Measurements from ENCODE around the gene FRMD5. TPM values are rescaled to one million over a fixed set of nuclear protein-coding genes. Genes with fewer than 3 reads are reported as not detected.
"Not testable (repeated sequence)": the region's sequence is repeated elsewhere in the genome, so short reads cannot be mapped to it uniquely, and the experiment has no call there.

Gene FRMD5
- total and polyA plus RNA-seq, 3 experiments from 2014 or later = 0.28 to 0.44 (median 0.37) TPM

GRCh38 chr15:44034933-44035624 is 160.0 kb downstream of the FRMD5 start:
- Histone ChIP-seq H3K4me1 (ENCODE audit: insufficient read depth, low read length) (no peaks in the 10 kb centered on the region), H3K27ac (ENCODE audit: low read depth, low read length) (no peak overlapping the region), H3K27me3 (ENCODE audit: insufficient read depth, low read length, poor library complexity, severe bottlenecking) (no peaks in the 10 kb centered on the region), H3K9me3 (ENCODE audit: low read length) (no peaks in the 10 kb centered on the region), H3K36me3 (ENCODE audit: insufficient read depth, low read length) (no peaks in the 10 kb centered on the region), H3K4me3 (ENCODE audit: low read length) (no peak overlapping the region)
- no peaks in the 10 kb centered on the region for H3K4me1 Mint-ChIP-seq
- POLR2A ChIA-PET = no interaction called here
- no peak overlapping the region for H3K27ac Mint-ChIP-seq
- H3K36me3 Mint-ChIP-seq = no peaks in the 10 kb centered on the region
- DNase-seq = no peak
- CTCF ChIA-PET = no interaction called here
- no peak overlapping the region for H3K4me3 Mint-ChIP-seq
- peaks cover 0 to 3% (median 2%) of the 10 kb centered on the region in 5 donors for H3K9me3 Mint-ChIP-seq
- H3K27me3 Mint-ChIP-seq = peaks cover 13 to 41% of the 10 kb centered on the region in 2 donors

GRCh38 chr15:44034334-44034733 is 160.7 kb downstream of the FRMD5 start:
- H3K27ac ChIP-seq (ENCODE audit: low read depth, low read length) = no peak overlapping the region
- ChIA-PET CTCF (no interaction called here), POLR2A (no interaction called here)
- H3K4me3 ChIP-seq (ENCODE audit: low read length) = no peak overlapping the region
- no peaks in the 10 kb centered on the region for H3K9me3 ChIP-seq (ENCODE audit: low read length)
- H3K4me1 Mint-ChIP-seq = no peaks in the 10 kb centered on the region
- H3K27me3 Mint-ChIP-seq = peaks cover 9 to 39% of the 10 kb centered on the region in 2 donors
- no peaks in the 10 kb centered on the region for H3K36me3 Mint-ChIP-seq
- no peaks in the 10 kb centered on the region for H3K27me3 ChIP-seq (ENCODE audit: insufficient read depth, low read length, poor library complexity, severe bottlenecking)
- no peaks in the 10 kb centered on the region for H3K4me1 ChIP-seq (ENCODE audit: insufficient read depth, low read length)
- peaks cover 0 to 3% (median 2%) of the 10 kb centered on the region in 5 donors for H3K9me3 Mint-ChIP-seq
- no peak overlapping the region for H3K4me3 Mint-ChIP-seq
- H3K36me3 ChIP-seq (ENCODE audit: insufficient read depth, low read length) = no peaks in the 10 kb centered on the region
- DNase-seq = no peak
- H3K27ac Mint-ChIP-seq = no peak overlapping the region

GRCh38 chr15:44033894-44034293 is 161.2 kb downstream of the FRMD5 start:
- Histone ChIP-seq H3K4me1 (ENCODE audit: insufficient read depth, low read length) (no peaks in the 10 kb centered on the region), H3K4me3 (ENCODE audit: low read length) (no peak overlapping the region), H3K27me3 (ENCODE audit: insufficient read depth, low read length, poor library complexity, severe bottlenecking) (no peaks in the 10 kb centered on the region), H3K36me3 (ENCODE audit: insufficient read depth, low read length) (no peaks in the 10 kb centered on the region), H3K27ac (ENCODE audit: low read depth, low read length) (no peak overlapping the region), H3K9me3 (ENCODE audit: low read length) (no peaks in the 10 kb centered on the region)
- ChIA-PET CTCF (no interaction called here), POLR2A (no interaction called here)
- no peak for DNase-seq
- peaks cover 6 to 40% of the 10 kb centered on the region in 2 donors for H3K27me3 Mint-ChIP-seq
- H3K36me3 Mint-ChIP-seq = no peaks in the 10 kb centered on the region
- peaks cover 0 to 3% (median 2%) of the 10 kb centered on the region in 5 donors for H3K9me3 Mint-ChIP-seq
- no peak overlapping the region for H3K4me3 Mint-ChIP-seq
- H3K4me1 Mint-ChIP-seq = no peaks in the 10 kb centered on the region
- no peak overlapping the region for H3K27ac Mint-ChIP-seq

- H3K36me3 Mint-ChIP-seq; H3K4me1 ChIP-seq (ENCODE audit: insufficient read depth, low read length); CTCF ChIA-PET; POLR2A ChIA-PET; H3K4me1 Mint-ChIP-seq; H3K4me3 ChIP-seq (ENCODE audit: low read length); H3K9me3 ChIP-seq (ENCODE audit: low read length); H3K36me3 ChIP-seq (ENCODE audit: insufficient read depth, low read length); DNase-seq; H3K27ac Mint-ChIP-seq; H3K9me3 Mint-ChIP-seq; H3K27ac ChIP-seq (ENCODE audit: low read depth, low read length); H3K27me3 ChIP-seq (ENCODE audit: insufficient read depth, low read length, poor library complexity, severe bottlenecking); H3K4me3 Mint-ChIP-seq: not testable (repeated sequence)
- H3K27me3 Mint-ChIP-seq = peaks cover 6 to 42% of the 10 kb centered on the region in 2 donors
Measured at GRCh38 chr15:44032820-44033219, 162.3 kb downstream of the FRMD5 start.

- Mint-ChIP-seq H3K9me3 (peaks cover 0 to 3% (median 0%) of the 10 kb centered on the region in 5 donors), H3K27me3 (peaks cover 12 to 45% of the 10 kb centered on the region in 2 donors), H3K4me1 (no peaks in the 10 kb centered on the region), H3K4me3 (no peak overlapping the region), H3K27ac (no peak overlapping the region), H3K36me3 (no peaks in the 10 kb centered on the region)
- Histone ChIP-seq H3K27ac (ENCODE audit: low read depth, low read length) (no peak overlapping the region), H3K9me3 (ENCODE audit: low read length) (no peaks in the 10 kb centered on the region), H3K4me1 (ENCODE audit: insufficient read depth, low read length) (no peaks in the 10 kb centered on the region), H3K27me3 (ENCODE audit: insufficient read depth, low read length, poor library complexity, severe bottlenecking) (no peaks in the 10 kb centered on the region), H3K4me3 (ENCODE audit: low read length) (no peak overlapping the region), H3K36me3 (ENCODE audit: insufficient read depth, low read length) (no peaks in the 10 kb centered on the region)
- no peak for DNase-seq
- ChIA-PET CTCF (no interaction called here), POLR2A (no interaction called here)
Measured at GRCh38 chr15:44029940-44030568, 165.0 kb downstream of the FRMD5 start.

- H3K27me3 Mint-ChIP-seq = peaks cover 12 to 47% of the 10 kb centered on the region in 2 donors
Measured at GRCh38 chr15:44029003-44029402, 166.1 kb downstream of the FRMD5 start.

GRCh38 chr15:44028349-44028748 is 166.7 kb downstream of the FRMD5 start:
- Mint-ChIP-seq H3K27ac (no peak overlapping the region), H3K4me1 (no peaks in the 10 kb centered on the region), H3K36me3 (no peaks in the 10 kb centered on the region), H3K27me3 (peaks cover 12 to 50% of the 10 kb centered on the region in 2 donors), H3K4me3 (no peak overlapping the region), H3K9me3 (peaks cover 0 to 3% (median 0%) of the 10 kb centered on the region in 5 donors)
- ChIA-PET CTCF (no interaction called here), POLR2A (no interaction called here)
- Histone ChIP-seq H3K27ac (ENCODE audit: low read depth, low read length) (no peak overlapping the region), H3K27me3 (ENCODE audit: insufficient read depth, low read length, poor library complexity, severe bottlenecking) (no peaks in the 10 kb centered on the region), H3K4me3 (ENCODE audit: low read length) (no peak overlapping the region), H3K4me1 (ENCODE audit: insufficient read depth, low read length) (no peaks in the 10 kb centered on the region), H3K9me3 (ENCODE audit: low read length) (no peaks in the 10 kb centered on the region), H3K36me3 (ENCODE audit: insufficient read depth, low read length) (no peaks in the 10 kb centered on the region)
- DNase-seq = no peak

More at GRCh38 chr15:44029003-44029402, 166.1 kb downstream of the FRMD5 start:
- no peak overlapping the region for H3K27ac Mint-ChIP-seq
- DNase-seq = no peak
- H3K4me3 Mint-ChIP-seq = no peak overlapping the region
- H3K9me3 ChIP-seq (ENCODE audit: low read length) = no peaks in the 10 kb centered on the region
- CTCF ChIA-PET = no interaction called here
- peaks cover 0 to 3% (median 0%) of the 10 kb centered on the region in 5 donors for H3K9me3 Mint-ChIP-seq
- no peaks in the 10 kb centered on the region for H3K4me1 Mint-ChIP-seq
- no peaks in the 10 kb centered on the region for H3K27me3 ChIP-seq (ENCODE audit: insufficient read depth, low read length, poor library complexity, severe bottlenecking)
- no peaks in the 10 kb centered on the region for H3K36me3 Mint-ChIP-seq
- no peaks in the 10 kb centered on the region for H3K36me3 ChIP-seq (ENCODE audit: insufficient read depth, low read length)
- no peak overlapping the region for H3K4me3 ChIP-seq (ENCODE audit: low read length)
- H3K4me1 ChIP-seq (ENCODE audit: insufficient read depth, low read length) = no peaks in the 10 kb centered on the region
- H3K27ac ChIP-seq (ENCODE audit: low read depth, low read length) = no peak overlapping the region
- POLR2A ChIA-PET = no interaction called here

GRCh38 chr15:44024155-44024554 is 170.9 kb downstream of the FRMD5 start:
- Mint-ChIP-seq H3K9me3 (no peaks in the 10 kb centered on the region), H3K36me3 (peaks cover 0 to 3% (median 0%) of the 10 kb centered on the region in 3 donors), H3K27ac (no peak overlapping the region), H3K4me1 (no peaks in the 10 kb centered on the region), H3K27me3 (peaks cover 12 to 44% of the 10 kb centered on the region in 2 donors), H3K4me3 (no peak overlapping the region)
- no peak for DNase-seq
- POLR2A ChIA-PET = no interaction called here
- H3K27ac ChIP-seq (ENCODE audit: low read depth, low read length) = no peak overlapping the region
- CTCF ChIA-PET = no interaction called here
- no peaks in the 10 kb centered on the region for H3K9me3 ChIP-seq (ENCODE audit: low read length)
- H3K4me3 ChIP-seq (ENCODE audit: low read length) = no peak overlapping the region
- H3K36me3 ChIP-seq (ENCODE audit: insufficient read depth, low read length) = no peaks in the 10 kb centered on the region
- no peaks in the 10 kb centered on the region for H3K4me1 ChIP-seq (ENCODE audit: insufficient read depth, low read length)
- no peaks in the 10 kb centered on the region for H3K27me3 ChIP-seq (ENCODE audit: insufficient read depth, low read length, poor library complexity, severe bottlenecking)
